Measurements from ENCODE around the gene KRT1. TPM values are rescaled to one million over a fixed set of nuclear protein-coding genes. Genes with fewer than 3 reads are reported as not detected.

KRT1 gene
- total RNA-seq, 1 donor: 1.8 TPM

DNA sequence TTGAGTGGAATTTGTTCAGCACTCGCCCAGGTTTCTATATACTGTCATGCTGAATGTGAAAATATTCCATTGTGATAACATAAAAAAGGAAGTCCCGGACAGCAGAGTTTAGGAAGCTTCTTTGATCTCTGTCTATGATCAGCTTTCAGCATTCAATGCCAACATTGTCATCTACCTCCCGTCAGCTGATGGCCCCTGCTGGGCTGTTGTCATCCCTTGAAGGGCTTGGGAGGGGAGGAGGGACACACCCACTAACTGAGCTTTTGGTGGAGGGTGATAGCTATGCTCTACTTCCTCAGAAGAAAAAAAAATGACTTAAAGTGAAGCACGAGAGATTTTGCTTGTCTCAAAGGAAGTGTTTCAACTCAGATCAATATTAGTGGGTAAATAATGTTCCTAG is 27.8 kb upstream of the KRT1 start:
- H3K4me3 ChIP-seq (ENCODE audit: low read length): no peak overlapping the region
- peaks cover 5% of the 10 kb centered on the region for H3K27me3 ChIP-seq (ENCODE audit: insufficient read depth, low read length)
- H3K9me3 ChIP-seq (ENCODE audit: low read depth, low read length): no peaks in the 10 kb centered on the region
- H3K4me1 ChIP-seq (ENCODE audit: insufficient read depth, low read length): no peaks in the 10 kb centered on the region

DNA sequence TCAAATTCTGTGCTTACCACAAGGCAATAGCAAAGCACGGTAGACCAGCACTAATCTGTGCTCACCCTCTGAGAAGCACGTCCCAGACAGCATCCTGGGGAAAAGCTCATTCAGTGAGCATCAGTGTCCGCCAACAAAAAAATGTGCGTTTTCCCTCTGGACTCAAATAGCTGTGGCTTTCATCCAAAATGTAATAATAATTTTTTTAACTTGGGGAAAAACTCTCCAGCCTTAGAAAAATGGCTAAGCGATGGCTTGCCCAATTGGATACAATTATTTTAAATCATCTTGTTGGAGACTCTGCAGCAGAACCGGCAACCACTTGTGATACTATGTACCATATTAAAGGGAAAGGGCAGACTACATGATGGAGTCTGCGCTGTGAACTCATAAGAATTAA is 24.3 kb upstream of the KRT1 start:
- H3K4me1 ChIP-seq (ENCODE audit: insufficient read depth, low read length): no peaks in the 10 kb centered on the region
- no peak overlapping the region for H3K4me3 ChIP-seq (ENCODE audit: low read length)
- no peaks in the 10 kb centered on the region for H3K27me3 ChIP-seq (ENCODE audit: insufficient read depth, low read length)
- H3K9me3 ChIP-seq (ENCODE audit: low read depth, low read length): no peaks in the 10 kb centered on the region

DNA sequence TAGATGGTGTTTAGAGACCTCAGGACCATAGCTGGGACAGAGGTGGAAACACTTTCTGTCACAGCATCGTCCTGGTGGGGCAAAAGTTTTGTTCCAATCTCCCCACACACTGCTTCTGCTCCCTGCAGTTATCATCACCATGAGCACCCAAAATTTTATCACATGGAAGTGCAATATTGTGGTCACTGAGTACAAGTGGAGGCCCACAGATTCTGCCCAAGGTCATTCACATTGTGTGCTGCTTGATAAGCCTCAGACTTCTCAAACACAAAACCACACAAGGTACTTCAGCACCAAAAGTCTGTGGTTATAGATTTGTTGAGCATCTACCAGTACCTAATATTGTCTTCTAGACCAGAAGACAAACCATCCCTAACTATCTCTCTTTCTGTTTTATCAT is 23.7 kb upstream of the KRT1 start:
- no peaks in the 10 kb centered on the region for H3K4me1 ChIP-seq (ENCODE audit: insufficient read depth, low read length)
- no peak overlapping the region for H3K4me3 ChIP-seq (ENCODE audit: low read length)
- H3K27me3 ChIP-seq (ENCODE audit: insufficient read depth, low read length): no peaks in the 10 kb centered on the region
- H3K9me3 ChIP-seq (ENCODE audit: low read depth, low read length): no peaks in the 10 kb centered on the region

DNA sequence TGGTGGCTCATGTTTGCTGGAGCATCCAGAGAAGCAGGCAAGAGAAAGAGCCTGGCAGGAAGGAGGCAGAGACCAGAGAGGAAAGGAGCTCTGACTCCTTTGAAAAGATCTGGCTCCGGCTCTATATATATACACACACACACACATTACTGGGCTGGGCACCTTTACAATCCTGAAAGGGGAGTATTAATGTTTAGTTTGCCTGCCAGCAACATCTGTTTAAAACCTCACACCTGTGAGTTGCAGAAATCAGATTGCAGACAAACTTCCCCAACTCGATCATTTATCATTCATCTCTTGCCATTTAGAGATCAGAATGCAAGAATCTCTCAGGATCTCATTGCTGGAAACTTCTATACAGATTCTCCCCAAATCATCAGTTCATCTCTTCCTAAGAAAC is 23.2 kb upstream of the KRT1 start, which contains the start of gene KRT77:
Gene KRT77 (minus strand): TSS at position 101 of the 400 bp plus-strand sequence. CDS start 90 bp downstream, at position 11.
- Histone ChIP-seq H3K27me3 (ENCODE audit: insufficient read depth, low read length) (no peaks in the 10 kb centered on the region), H3K4me1 (ENCODE audit: insufficient read depth, low read length) (no peaks in the 10 kb centered on the region), H3K9me3 (ENCODE audit: low read depth, low read length) (no peaks in the 10 kb centered on the region), H3K4me3 (ENCODE audit: low read length) (no peak within 1 kb of the TSS)

DNA sequence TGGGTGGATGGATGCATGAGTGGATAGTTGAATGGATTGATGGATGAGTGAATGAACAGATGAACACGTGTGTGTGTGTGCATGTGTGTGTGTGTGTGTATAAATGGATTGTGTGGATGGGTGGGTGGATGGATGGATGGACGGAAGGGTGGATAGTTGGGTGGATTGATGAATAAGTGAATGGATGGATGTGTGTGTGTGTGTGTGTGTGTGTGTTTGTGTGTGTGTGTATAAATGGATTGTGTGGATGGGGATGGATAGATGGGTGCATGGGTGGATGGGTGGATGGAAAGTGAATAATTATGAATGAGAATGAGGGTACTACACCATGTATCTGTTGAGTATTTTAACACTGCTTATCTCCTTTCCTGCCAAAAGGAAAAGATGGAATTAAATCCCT is 22.1 kb upstream of the KRT1 start:
- Histone ChIP-seq H3K4me1 (ENCODE audit: insufficient read depth, low read length) (no peaks in the 10 kb centered on the region), H3K4me3 (ENCODE audit: low read length) (no peak overlapping the region), H3K9me3 (ENCODE audit: low read depth, low read length) (no peaks in the 10 kb centered on the region), H3K27me3 (ENCODE audit: insufficient read depth, low read length) (no peaks in the 10 kb centered on the region)

DNA sequence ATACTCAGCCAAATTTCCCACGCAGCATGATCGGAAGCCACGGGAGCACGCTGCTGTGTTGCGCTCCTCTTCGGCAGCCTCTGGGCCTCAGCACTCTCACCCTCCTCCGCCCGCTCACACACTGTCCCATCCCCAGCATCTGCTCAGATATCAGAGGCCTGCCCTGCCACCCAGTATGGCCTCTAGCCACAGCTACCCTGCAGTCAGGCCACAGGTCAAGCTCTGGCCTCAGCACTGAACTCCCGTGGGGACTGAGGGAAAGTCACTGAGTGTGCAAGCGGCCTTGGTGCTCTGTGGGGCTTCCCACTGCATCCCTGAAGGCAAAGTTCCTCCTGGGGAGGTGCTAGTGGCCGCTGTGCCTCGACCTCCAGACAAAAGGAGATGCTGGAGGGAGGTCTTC is 21.1 kb upstream of the KRT1 start:
- Histone ChIP-seq H3K9me3 (ENCODE audit: low read depth, low read length) (no peaks in the 10 kb centered on the region), H3K4me3 (ENCODE audit: low read length) (no peak overlapping the region), H3K4me1 (ENCODE audit: insufficient read depth, low read length) (no peaks in the 10 kb centered on the region), H3K27me3 (ENCODE audit: insufficient read depth, low read length) (no peaks in the 10 kb centered on the region)

DNA sequence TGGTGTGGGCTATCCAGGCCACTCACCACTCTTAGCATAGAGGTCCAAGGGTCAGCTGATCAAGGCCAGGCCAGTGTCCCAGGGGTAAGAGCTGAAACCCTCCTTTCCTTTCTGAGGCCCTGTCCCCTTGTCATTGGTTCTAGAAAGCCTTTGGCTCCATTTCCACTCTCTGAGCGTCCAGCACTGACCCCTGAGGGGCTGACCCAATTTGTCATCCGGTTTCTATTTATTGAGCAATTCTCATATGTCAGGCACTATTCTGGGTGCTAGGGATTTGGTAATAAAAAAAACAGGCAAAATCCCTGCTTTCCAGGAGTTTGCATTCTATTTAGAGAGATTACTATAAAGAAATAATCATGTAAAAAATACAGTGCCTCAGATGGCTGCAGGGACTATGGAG is 19.8 kb upstream of the KRT1 start:
- Histone ChIP-seq H3K4me1 (ENCODE audit: insufficient read depth, low read length) (no peaks in the 10 kb centered on the region), H3K27me3 (ENCODE audit: insufficient read depth, low read length) (no peaks in the 10 kb centered on the region), H3K4me3 (ENCODE audit: low read length) (no peak overlapping the region), H3K9me3 (ENCODE audit: low read depth, low read length) (no peaks in the 10 kb centered on the region)

DNA sequence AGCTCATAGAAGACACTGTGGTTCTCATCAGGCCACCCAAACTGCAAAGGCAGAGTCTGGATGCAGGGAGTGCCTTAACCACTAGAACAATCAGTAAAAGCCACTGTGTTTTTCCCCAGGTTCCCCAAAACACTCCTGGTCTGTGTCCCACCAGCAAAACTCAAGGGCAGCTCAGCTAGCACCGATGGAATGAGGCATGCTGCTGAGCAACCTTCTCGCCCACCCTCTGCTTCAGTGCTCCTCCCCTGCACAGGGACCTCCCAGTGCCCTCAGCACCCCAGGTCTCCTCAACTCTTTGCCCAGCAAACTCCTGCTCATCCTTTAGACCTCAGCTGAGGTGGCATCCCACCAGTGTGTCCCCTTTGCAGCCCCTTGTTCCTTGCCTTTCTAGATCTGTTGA is 19.2 kb upstream of the KRT1 start:
- H3K4me1 ChIP-seq (ENCODE audit: insufficient read depth, low read length): no peaks in the 10 kb centered on the region
- no peak overlapping the region for H3K4me3 ChIP-seq (ENCODE audit: low read length)
- no peaks in the 10 kb centered on the region for H3K27me3 ChIP-seq (ENCODE audit: insufficient read depth, low read length)
- no peaks in the 10 kb centered on the region for H3K9me3 ChIP-seq (ENCODE audit: low read depth, low read length)

DNA sequence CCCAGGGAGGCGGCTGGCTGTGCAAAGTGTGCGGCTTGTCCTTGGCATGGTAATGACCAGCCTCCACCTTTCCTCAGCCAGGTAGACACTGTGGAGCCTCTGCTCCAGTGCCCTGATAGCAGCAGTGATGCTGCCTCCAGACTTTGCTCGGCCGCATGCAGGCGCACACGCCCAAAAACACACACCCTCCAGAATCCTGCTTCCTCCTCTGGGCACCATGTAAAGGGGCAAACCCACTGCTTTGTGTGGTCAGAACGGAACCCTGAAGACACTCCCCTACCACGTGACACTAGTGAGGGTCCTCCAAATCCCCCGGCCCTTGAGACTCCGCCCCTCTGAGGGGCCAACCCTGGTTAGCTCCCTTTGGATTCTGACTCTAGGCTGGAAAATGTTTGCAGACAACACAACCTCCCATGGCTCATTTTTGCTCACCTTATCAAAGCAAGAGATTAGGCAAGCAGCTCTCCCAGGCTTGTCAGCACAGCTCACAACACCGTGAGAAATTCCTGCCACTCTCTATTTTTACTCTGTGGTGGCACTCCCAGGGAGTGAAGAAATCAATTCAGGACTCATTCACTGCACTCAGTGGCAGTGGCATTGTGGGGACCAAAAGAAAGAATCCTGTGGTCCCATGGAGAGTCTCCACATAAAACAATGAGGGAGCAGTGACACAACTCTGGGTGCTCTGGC is 18.6 kb upstream of the KRT1 start:
- H3K4me3 ChIP-seq (ENCODE audit: low read length): no peak overlapping the region
- no peaks in the 10 kb centered on the region for H3K4me1 ChIP-seq (ENCODE audit: insufficient read depth, low read length)
- no peaks in the 10 kb centered on the region for H3K9me3 ChIP-seq (ENCODE audit: low read depth, low read length)
- no peaks in the 10 kb centered on the region for H3K27me3 ChIP-seq (ENCODE audit: insufficient read depth, low read length)

DNA sequence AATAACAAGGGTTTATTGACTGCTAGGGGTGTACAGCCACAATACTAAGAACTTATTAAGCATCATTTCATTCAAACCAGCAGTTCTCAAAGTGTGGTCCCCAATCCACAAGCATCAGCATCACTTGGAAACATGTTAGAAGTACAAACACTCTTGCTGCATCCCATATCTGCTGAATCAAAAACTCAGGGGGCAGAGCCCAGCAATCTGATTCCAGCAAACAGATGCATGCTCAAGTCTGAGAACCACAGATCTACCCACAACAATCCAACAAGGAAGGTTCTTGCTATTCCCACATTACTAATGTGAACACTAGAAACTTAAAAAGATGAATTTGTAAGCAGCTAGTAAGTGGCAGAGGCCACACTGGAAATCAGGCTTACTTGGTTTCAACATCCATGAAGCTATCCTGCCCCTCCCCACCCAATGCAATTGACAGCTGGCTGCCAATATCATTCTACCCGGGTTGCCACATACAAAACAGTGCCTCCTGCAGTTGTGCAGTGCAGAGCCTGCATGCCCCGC is 16.9 kb upstream of the KRT1 start:
- Histone ChIP-seq H3K9me3 (ENCODE audit: low read depth, low read length) (no peaks in the 10 kb centered on the region), H3K4me1 (ENCODE audit: insufficient read depth, low read length) (no peaks in the 10 kb centered on the region), H3K27me3 (ENCODE audit: insufficient read depth, low read length) (peaks cover under 1% of the 10 kb centered on the region), H3K4me3 (ENCODE audit: low read length) (no peak overlapping the region)

DNA sequence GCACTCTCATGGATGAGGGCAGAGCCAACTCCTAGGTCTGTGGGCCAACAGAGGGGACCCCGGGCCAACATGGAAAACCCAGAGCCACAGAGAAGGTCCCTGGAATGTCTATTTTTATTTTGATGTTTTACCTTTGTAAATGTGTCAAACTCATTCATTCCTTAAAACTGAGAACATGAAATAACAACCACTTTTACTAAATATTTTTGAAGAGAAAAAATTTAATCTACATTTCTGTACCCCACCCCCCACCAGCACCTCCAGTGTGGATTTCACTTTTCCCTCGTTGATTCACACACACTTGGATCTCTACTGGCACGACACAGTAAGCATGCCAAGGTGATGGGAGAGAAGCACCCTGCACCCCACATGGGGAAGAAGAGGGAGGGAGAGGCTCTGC is 16.4 kb upstream of the KRT1 start:
- no peaks in the 10 kb centered on the region for H3K9me3 ChIP-seq (ENCODE audit: low read depth, low read length)
- no peaks in the 10 kb centered on the region for H3K4me1 ChIP-seq (ENCODE audit: insufficient read depth, low read length)
- H3K4me3 ChIP-seq (ENCODE audit: low read length): no peak overlapping the region
- peaks cover 6% of the 10 kb centered on the region for H3K27me3 ChIP-seq (ENCODE audit: insufficient read depth, low read length)

DNA sequence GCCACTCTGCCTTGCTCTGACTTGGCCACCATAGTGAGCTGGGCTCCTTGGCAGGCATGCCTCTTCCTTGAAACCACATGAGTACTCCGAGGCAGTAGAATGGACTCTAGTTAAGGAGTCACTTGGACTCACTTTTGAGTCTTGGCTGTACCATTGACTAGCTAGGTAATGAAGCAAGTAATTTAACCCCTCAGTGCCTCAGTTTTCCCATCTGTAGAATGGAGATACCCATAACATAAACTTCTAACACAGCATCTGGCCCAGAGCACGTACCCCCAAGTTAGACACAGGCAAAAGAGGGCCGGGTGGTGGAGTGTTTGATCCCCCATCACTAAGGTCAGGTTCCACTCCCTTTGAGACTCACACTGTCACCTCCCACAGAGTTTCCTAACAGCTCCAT is 14.8 kb upstream of the KRT1 start:
- Histone ChIP-seq H3K9me3 (ENCODE audit: low read depth, low read length) (no peaks in the 10 kb centered on the region), H3K4me3 (ENCODE audit: low read length) (no peak overlapping the region), H3K27me3 (ENCODE audit: insufficient read depth, low read length) (peaks cover 17% of the 10 kb centered on the region), H3K4me1 (ENCODE audit: insufficient read depth, low read length) (peaks cover 8% of the 10 kb centered on the region)

DNA sequence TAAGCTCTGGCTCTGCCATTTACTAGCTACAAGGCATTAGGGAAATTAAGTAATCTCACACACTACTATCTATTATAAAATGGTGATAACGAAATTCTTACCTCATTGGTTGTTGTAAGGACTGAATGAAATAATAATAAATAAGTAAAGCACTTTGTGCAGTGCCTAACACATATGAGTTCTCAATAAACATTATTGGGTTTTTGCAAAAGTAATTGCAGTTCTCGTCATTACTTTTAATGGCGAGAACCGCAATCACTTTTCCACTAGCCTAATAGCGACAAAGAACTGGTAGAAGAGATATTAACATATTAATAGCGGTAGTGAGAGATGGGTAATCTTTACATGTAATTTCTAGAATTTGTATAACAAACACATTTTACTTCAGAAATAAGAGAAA is 13.9 kb upstream of the KRT1 start:
- Histone ChIP-seq H3K4me1 (ENCODE audit: insufficient read depth, low read length) (peaks cover 8% of the 10 kb centered on the region), H3K4me3 (ENCODE audit: low read length) (no peak overlapping the region), H3K27me3 (ENCODE audit: insufficient read depth, low read length) (peaks cover 17% of the 10 kb centered on the region), H3K9me3 (ENCODE audit: low read depth, low read length) (no peaks in the 10 kb centered on the region)

DNA sequence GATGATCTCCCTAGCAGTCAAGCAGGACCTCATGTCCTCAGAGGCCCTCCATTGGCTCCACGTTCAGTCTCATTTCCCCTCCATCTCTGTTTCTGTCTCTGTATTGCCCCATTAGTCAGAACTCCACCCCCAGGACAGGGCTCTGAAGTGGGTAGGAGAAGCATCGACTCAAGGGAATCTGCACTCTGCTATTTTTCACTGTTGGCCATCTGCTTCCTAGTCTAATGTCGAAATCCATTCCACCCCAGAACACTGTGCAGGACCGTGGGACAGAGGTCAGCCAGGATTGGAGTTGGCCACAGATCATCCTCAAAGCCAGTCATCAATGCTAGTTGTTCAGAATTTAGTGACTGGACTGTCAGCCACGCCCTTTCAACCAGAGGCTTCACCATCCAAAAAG is 13.1 kb upstream of the KRT1 start:
- Histone ChIP-seq H3K9me3 (ENCODE audit: low read depth, low read length) (no peaks in the 10 kb centered on the region), H3K4me3 (ENCODE audit: low read length) (no peak overlapping the region), H3K27me3 (ENCODE audit: insufficient read depth, low read length) (peaks cover 17% of the 10 kb centered on the region), H3K4me1 (ENCODE audit: insufficient read depth, low read length) (peaks cover 8% of the 10 kb centered on the region)

DNA sequence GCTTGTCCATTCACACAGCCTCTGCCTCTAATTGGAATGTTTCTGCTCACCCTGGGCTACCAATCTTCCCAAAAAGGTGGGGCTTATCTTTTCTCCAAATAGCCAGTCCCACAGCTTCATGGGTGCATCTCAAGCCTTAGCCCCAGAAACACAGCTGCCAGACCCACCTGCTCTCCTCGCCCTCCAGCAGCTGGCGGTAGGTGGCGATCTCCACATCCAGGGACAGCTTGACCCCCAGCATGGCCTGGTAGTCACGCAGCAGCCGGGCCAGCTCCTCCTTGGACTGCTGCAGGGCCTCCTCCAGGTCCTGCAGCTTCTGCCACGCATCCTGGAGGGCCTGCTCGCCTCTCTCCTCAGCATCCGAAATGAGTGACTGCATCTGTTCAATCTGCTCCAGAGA is 12.0 kb upstream of the KRT1 start:
- Histone ChIP-seq H3K27me3 (ENCODE audit: insufficient read depth, low read length) (peaks cover 17% of the 10 kb centered on the region), H3K4me3 (ENCODE audit: low read length) (no peak overlapping the region), H3K4me1 (ENCODE audit: insufficient read depth, low read length) (peaks cover 8% of the 10 kb centered on the region), H3K9me3 (ENCODE audit: low read depth, low read length) (no peaks in the 10 kb centered on the region)

DNA sequence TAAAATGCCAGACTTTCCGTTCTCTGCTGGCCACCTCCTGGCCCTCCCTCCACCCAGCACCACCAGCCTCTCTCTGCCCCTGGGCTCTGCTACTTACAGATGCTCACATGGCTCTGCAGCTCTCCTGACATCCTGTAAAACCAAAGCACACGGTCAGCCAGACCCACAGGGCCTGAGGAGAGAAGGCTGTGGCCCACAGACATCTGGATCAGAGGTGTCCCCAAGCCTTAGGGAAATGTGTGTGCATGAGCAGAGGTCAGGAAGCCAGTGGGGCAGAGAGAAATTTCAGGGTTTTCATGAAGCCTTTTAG is 11.6 kb upstream of the KRT1 start:
- no peak overlapping the region for H3K4me3 ChIP-seq (ENCODE audit: low read length)
- no peaks in the 10 kb centered on the region for H3K9me3 ChIP-seq (ENCODE audit: low read depth, low read length)
- peaks cover 17% of the 10 kb centered on the region for H3K27me3 ChIP-seq (ENCODE audit: insufficient read depth, low read length)
- H3K4me1 ChIP-seq (ENCODE audit: insufficient read depth, low read length): peaks cover 8% of the 10 kb centered on the region
